ENCODE measurements around the gene CCDC141. TPM values are rescaled to one million over a fixed set of nuclear protein-coding genes. Genes with fewer than 3 reads are reported as not detected.

CCDC141 gene
- total RNA-seq, 3 donors from 2014 or later = 0.58 to 0.84 (median 0.74) TPM

DNA sequence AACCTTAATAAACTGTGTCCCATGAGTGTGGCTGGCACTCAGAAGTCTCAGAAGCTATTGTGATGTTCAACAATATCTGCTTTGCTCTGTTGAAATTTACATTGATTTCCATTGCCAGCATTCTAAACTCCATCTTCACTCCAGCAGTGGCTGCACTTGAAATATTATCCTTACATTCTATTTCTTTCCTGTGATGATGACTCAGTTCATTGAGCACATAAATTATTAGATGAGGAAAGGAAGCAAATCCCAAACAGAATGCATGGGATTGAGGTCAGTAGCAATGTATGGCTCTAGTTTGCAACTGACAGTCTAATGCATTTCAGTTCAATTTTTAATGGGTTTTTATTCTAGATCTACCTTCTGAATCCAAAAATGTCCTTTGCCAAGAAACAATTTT lies 150.3 kb downstream of the CCDC141 start:
- H3K9me3 Mint-ChIP-seq = no peaks in the 10 kb centered on the region
- no peak for DNase-seq

DNA sequence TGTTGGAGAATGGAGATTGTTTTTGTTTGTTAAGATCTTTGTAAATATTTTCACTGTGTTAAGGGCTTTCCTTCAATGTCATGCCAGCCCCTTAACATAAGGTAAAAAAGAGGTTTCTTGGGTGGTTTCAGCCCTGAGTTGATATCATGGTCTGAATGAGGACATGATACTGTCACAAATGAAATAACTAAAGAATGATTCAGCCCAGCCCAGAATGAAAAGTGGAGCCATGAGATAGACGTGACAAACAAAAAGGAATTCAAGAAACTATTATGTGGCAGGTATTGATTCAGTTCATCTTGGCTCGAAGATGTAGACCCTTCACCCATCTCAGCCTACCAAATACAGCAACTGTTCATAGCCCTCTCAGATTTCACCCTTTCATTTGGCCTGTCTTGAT lies 154.1 kb downstream of the CCDC141 start:
- no peak overlapping the region for H3K4me3 Mint-ChIP-seq
- no peak for ATAC-seq
- H3K4me1 Mint-ChIP-seq (ENCODE audit: low read depth) = peaks cover 7% of the 10 kb centered on the region
- no peaks in the 10 kb centered on the region for H3K27me3 Mint-ChIP-seq (ENCODE audit: low read depth)
- DNase-seq = no peak
- no peaks in the 10 kb centered on the region for H3K9me3 Mint-ChIP-seq
- no peaks in the 10 kb centered on the region for H3K36me3 Mint-ChIP-seq (ENCODE audit: insufficient read depth)

More for the DNA sequence above, 150.3 kb downstream of the CCDC141 start:
- ATAC-seq = no peak
- no peaks in the 10 kb centered on the region for H3K27me3 Mint-ChIP-seq (ENCODE audit: low read depth)
- H3K4me3 Mint-ChIP-seq = no peak overlapping the region
- H3K4me1 Mint-ChIP-seq (ENCODE audit: low read depth) = no peaks in the 10 kb centered on the region
- peaks cover 6% of the 10 kb centered on the region for H3K36me3 Mint-ChIP-seq (ENCODE audit: insufficient read depth)

GRCh38 chr2:178895171-178895570 lies 154.8 kb downstream of the CCDC141 start:
- H3K36me3 Mint-ChIP-seq (ENCODE audit: insufficient read depth) = no peaks in the 10 kb centered on the region
- DNase-seq (no peak), ATAC-seq (no peak)
- no peaks in the 10 kb centered on the region for H3K9me3 Mint-ChIP-seq
- H3K4me3 Mint-ChIP-seq = no peak overlapping the region
- peaks cover 7% of the 10 kb centered on the region for H3K4me1 Mint-ChIP-seq (ENCODE audit: low read depth)
- H3K27me3 Mint-ChIP-seq (ENCODE audit: low read depth) = no peaks in the 10 kb centered on the region

DNA sequence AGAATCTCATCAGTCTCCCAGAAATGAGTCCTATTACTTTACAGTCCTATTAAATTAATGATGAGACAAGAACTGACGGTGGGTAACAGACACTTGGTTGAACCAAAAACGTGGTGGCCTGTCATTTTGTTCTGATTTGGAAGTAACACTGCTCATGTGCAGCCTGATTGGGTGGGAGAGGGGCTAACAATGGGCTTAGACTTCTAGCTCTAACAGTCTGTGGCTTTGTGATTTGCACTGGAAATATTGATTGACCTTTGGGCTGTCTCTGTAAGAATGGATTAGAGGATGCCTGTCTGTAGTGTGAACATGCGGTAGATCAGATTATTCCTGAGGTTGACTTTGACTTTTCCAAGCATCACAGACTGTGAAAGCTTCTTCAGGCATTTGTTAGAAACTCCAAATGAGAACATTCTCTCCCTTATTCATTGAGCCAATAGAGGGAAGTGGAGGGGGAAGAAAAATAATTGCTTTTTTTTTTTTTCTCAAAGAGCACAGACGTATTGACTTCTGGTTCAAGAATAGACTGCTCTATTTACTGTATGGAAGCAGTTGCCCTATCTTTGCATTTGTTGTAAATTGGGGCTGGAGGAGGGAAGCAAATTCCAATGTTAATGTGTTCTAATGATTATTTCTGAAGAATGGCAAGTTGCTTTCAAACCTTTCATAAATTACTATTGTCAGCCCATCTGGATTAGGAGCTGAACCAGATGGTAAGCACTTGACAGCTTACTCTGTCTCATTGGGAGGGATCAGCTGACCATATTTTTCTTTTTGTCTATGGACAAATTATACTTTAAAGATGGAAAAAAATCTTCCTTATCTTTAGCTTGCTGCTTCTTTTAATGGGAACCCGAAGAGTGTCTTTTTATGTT lies 156.9 kb downstream of the CCDC141 start:
- ATAC-seq = no peak
- Mint-ChIP-seq H3K9me3 (no peaks in the 10 kb centered on the region), H3K27me3 (ENCODE audit: low read depth) (no peaks in the 10 kb centered on the region)

DNA sequence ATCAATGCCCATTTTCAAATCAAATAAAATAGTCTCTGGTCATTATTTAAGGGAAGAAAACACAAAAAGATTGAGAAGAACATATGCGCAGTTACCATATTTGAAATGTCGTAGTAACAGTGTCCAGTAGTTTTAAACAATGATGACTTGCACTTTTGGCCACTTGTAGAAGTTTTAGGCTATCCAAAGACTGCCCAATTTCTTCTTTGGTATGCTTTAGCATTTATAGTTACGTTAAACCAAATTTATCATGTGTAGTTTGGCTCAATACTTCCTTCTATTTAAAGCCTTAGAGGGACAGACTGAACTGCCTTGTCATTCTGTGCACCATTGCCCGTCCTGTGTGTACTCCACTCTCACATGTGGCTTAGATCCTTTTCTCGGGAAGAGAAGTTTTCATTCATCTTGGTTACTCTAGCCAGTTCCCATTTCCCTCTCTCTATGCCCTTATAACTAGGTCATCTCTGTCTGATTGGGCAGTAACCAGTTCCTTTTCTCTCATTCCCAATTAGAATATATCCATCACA lies 157.9 kb downstream of the CCDC141 start:
- Mint-ChIP-seq H3K4me3 (no peak overlapping the region), H3K9me3 (no peaks in the 10 kb centered on the region)
- no peak for DNase-seq

More for the DNA sequence above, 156.9 kb downstream of the CCDC141 start:
- H3K36me3 Mint-ChIP-seq (ENCODE audit: insufficient read depth) = no peaks in the 10 kb centered on the region
- DNase-seq = no peak
- peaks cover 7% of the 10 kb centered on the region for H3K4me1 Mint-ChIP-seq (ENCODE audit: low read depth)
- no peak overlapping the region for H3K4me3 Mint-ChIP-seq

DNA sequence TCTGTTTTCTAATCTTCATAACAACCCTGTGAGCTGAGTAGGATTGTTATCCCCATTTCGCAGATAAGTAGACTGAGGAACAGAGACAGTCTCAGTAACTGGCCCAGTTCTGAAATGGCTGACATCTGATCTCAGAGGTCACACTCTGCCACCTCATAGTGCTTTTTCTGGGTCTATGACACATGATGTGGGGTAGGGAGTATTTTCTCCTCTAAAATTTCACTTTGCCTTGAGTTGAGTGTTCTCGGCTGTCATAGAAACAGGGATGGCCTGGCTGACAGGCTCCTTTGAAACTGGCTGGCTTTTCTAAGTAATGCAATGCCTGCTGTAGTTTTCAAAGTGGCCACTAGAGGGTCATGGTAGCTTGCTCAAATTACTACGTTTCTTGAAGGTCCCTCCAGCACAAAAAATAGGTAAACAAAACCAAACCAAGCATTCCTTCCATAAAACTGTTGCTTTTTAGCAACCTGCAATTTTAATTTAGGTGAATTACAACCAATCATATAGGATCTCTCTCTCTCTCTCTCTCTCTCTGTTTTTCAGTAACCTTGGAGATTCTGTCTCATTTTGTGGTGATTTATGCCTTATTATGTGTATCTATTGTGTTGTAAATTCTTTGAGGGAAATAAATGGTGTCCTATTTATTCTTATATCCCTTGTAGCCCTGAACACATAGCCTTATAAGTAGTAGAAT lies 158.5 kb downstream of the CCDC141 start:
- Mint-ChIP-seq H3K4me3 (no peak overlapping the region), H3K4me1 (ENCODE audit: low read depth) (peaks cover 7% of the 10 kb centered on the region), H3K27me3 (ENCODE audit: low read depth) (no peaks in the 10 kb centered on the region), H3K36me3 (ENCODE audit: insufficient read depth) (no peaks in the 10 kb centered on the region), H3K9me3 (no peaks in the 10 kb centered on the region)
- peak; percentile 73 to 81 for ATAC-seq
- peak; percentile 42 for DNase-seq

More for the DNA sequence above, 157.9 kb downstream of the CCDC141 start:
- no peak for ATAC-seq
- Mint-ChIP-seq H3K36me3 (ENCODE audit: insufficient read depth) (no peaks in the 10 kb centered on the region), H3K27me3 (ENCODE audit: low read depth) (no peaks in the 10 kb centered on the region), H3K4me1 (ENCODE audit: low read depth) (peaks cover 7% of the 10 kb centered on the region)

DNA sequence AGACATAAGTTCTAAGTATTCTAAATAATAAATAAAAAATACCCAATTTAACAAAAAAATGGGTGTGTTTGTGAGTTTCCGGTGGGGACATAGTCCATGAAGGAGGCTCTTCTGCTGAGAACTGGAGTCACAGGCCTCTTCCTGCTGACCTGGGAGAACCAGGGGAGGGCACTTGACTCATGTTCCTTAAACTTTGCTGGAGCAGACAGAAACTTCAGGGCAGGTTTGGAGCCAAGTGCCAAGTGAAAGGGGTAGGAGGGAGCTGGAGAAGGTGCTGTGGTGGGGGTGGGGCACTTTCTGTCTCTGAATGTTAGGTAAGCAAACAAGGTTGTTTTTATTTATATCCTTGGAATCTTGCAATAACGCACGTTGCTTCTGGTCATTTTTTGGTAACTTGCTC lies 163.9 kb downstream of the CCDC141 start:
- Mint-ChIP-seq H3K4me3 (no peak overlapping the region), H3K27me3 (ENCODE audit: low read depth) (no peaks in the 10 kb centered on the region), H3K4me1 (ENCODE audit: low read depth) (no peaks in the 10 kb centered on the region), H3K9me3 (no peaks in the 10 kb centered on the region), H3K36me3 (ENCODE audit: insufficient read depth) (peaks cover 7% of the 10 kb centered on the region)
- DNase-seq (no peak), ATAC-seq (no peak)

DNA sequence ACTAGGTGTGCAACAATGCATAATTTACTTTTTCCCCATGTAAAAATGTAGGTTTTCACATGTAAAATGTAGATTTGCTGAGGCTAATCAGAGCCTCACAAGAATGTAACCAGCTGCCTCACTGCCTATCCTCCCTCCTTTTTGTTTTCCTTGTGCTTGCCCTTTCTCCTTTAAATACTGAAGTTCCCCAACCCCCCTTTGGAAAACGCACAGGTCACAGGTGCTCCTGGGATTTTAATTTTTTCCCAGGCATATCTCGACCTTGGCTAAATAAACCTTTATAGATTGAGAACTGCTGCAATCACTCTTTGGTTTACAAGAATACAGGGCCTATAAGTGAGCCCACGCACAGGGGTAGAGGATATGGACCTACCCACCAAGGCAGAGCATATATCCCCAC lies 165.5 kb downstream of the CCDC141 start:
- Mint-ChIP-seq H3K4me3 (no peak overlapping the region), H3K9me3 (no peaks in the 10 kb centered on the region), H3K4me1 (ENCODE audit: low read depth) (no peaks in the 10 kb centered on the region), H3K27me3 (ENCODE audit: low read depth) (no peaks in the 10 kb centered on the region), H3K36me3 (ENCODE audit: insufficient read depth) (peaks cover 15% of the 10 kb centered on the region)
- ATAC-seq (no peak), DNase-seq (no peak)

GRCh38 chr2:178882666-178883440 lies 167.1 kb downstream of the CCDC141 start:
- DNase-seq = no peak
- no peaks in the 10 kb centered on the region for H3K4me1 Mint-ChIP-seq (ENCODE audit: low read depth)
- H3K9me3 Mint-ChIP-seq = no peaks in the 10 kb centered on the region
- no peaks in the 10 kb centered on the region for H3K27me3 Mint-ChIP-seq (ENCODE audit: low read depth)
- H3K4me3 Mint-ChIP-seq = no peak overlapping the region
- H3K36me3 Mint-ChIP-seq (ENCODE audit: insufficient read depth) = peaks cover 15% of the 10 kb centered on the region
- no peak for ATAC-seq

DNA sequence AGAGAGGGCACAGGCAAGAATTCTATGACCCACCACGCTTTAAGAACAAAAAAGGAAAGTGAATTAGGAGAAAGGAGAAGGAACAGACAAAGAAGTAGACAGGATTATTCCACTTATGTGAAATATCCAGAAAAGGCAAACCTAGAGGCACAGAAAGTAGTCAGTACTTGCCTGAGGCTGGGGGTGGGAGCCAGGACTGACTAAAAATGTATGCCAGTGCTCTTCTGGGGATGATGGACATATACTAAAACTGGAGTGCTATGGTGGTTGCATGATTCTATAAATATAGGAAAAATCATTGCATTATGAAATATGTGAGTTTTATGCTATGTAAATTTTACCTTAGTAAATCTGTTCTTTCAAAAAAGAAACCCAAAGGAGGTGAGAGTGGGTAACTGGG lies 168.9 kb downstream of the CCDC141 start:
- Mint-ChIP-seq H3K4me1 (ENCODE audit: low read depth) (no peaks in the 10 kb centered on the region), H3K36me3 (ENCODE audit: insufficient read depth) (peaks cover 16% of the 10 kb centered on the region), H3K9me3 (no peaks in the 10 kb centered on the region), H3K4me3 (no peak overlapping the region), H3K27me3 (ENCODE audit: low read depth) (no peaks in the 10 kb centered on the region)
- no peak for ATAC-seq
- no peak for DNase-seq

GRCh38 chr2:178880257-178880656 lies 169.7 kb downstream of the CCDC141 start:
- Mint-ChIP-seq H3K36me3 (ENCODE audit: insufficient read depth) (peaks cover 17% of the 10 kb centered on the region), H3K4me1 (ENCODE audit: low read depth) (no peaks in the 10 kb centered on the region), H3K9me3 (no peaks in the 10 kb centered on the region), H3K4me3 (no peak overlapping the region), H3K27me3 (ENCODE audit: low read depth) (no peaks in the 10 kb centered on the region)
- ATAC-seq (no peak), DNase-seq (no peak)

- Mint-ChIP-seq H3K36me3 (ENCODE audit: insufficient read depth) (peaks cover 17% of the 10 kb centered on the region), H3K4me1 (ENCODE audit: low read depth) (no peaks in the 10 kb centered on the region), H3K4me3 (no peak overlapping the region), H3K9me3 (no peaks in the 10 kb centered on the region), H3K27me3 (ENCODE audit: low read depth) (no peaks in the 10 kb centered on the region)
- DNase-seq = no peak
- no peak for ATAC-seq
These were observed 172.1 kb downstream of the CCDC141 start for GRCh38 chr2:178877874-178878273.

GRCh38 chr2:178874529-178875240 lies 175.3 kb downstream of the CCDC141 start:
- Mint-ChIP-seq H3K36me3 (ENCODE audit: insufficient read depth) (peaks cover 5% of the 10 kb centered on the region), H3K4me3 (no peak overlapping the region), H3K4me1 (ENCODE audit: low read depth) (peaks cover 2% of the 10 kb centered on the region), H3K27me3 (ENCODE audit: low read depth) (no peaks in the 10 kb centered on the region), H3K9me3 (no peaks in the 10 kb centered on the region)
- no peak for ATAC-seq
- DNase-seq = no peak

DNA sequence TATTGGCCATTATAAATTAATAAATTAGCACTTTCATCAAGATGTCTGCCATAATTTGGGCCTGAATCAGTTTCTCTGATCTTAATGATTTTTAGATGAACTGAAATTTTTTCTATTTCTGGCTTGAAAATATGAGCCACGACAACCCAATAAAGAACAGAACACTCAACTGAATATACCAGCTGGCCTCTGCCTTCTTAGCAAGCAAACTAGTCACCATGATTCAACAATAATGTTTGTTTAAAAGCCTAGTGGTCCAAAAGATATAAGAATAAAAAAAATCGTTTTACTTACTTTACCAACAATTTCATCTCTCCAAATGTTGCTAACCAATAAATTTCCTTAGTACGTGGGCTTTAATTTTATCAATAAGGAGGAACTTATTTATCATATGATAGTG lies 176.0 kb downstream of the CCDC141 start:
- no peak for DNase-seq
- H3K9me3 Mint-ChIP-seq = no peaks in the 10 kb centered on the region
- H3K4me1 Mint-ChIP-seq (ENCODE audit: low read depth) = peaks cover 2% of the 10 kb centered on the region
- no peaks in the 10 kb centered on the region for H3K27me3 Mint-ChIP-seq (ENCODE audit: low read depth)
- no peak overlapping the region for H3K4me3 Mint-ChIP-seq
- H3K36me3 Mint-ChIP-seq (ENCODE audit: insufficient read depth) = peaks cover 5% of the 10 kb centered on the region
- no peak for ATAC-seq
